ENCODE data around the gene ADPRM.
A peak's percentile ranks its signal among the peaks of the same experiment; 100 is the strongest.
"Not testable (repeated sequence)": the region's sequence is repeated elsewhere in the genome, so short reads cannot be mapped to it uniquely, and the experiment has no call there.

The ADPRM gene

GRCh38 chr17:10699856-10700255 lies 2.5 kb downstream of the ADPRM start:
- DNase-seq (ENCODE audit: low read depth) = peak; percentile 88

GRCh38 chr17:10702574-10702973 lies 5.2 kb downstream of the ADPRM start:
- DNase-seq (ENCODE audit: low read depth) = peak; percentile 88

GRCh38 chr17:10705727-10706126 lies 8.3 kb downstream of the ADPRM start:
- DNase-seq (ENCODE audit: low read depth) = no peak

- peak; percentile 64 for DNase-seq (ENCODE audit: low read depth)
Observed at GRCh38 chr17:10713318-10713717, 15.9 kb downstream of the ADPRM start.

GRCh38 chr17:10716218-10716617 lies 18.8 kb downstream of the ADPRM start:
- DNase-seq (ENCODE audit: low read depth) = no peak

- DNase-seq (ENCODE audit: low read depth) = no peak
Observed at GRCh38 chr17:10718547-10718946, 21.2 kb downstream of the ADPRM start.

GRCh38 chr17:10724546-10725195 lies 27.3 kb downstream of the ADPRM start:
- no peak for DNase-seq (ENCODE audit: low read depth)

- no peak for DNase-seq (ENCODE audit: low read depth)
Observed at GRCh38 chr17:10725262-10725661, 27.9 kb downstream of the ADPRM start.

GRCh38 chr17:10726196-10726595 lies 28.8 kb downstream of the ADPRM start:
- DNase-seq (ENCODE audit: low read depth) = no peak

- DNase-seq (ENCODE audit: low read depth) = no peak
Observed at GRCh38 chr17:10727192-10727591, 29.8 kb downstream of the ADPRM start.

GRCh38 chr17:10728331-10728892 lies 31.0 kb downstream of the ADPRM start:
- no peak for DNase-seq (ENCODE audit: low read depth)

GRCh38 chr17:10729334-10730193 lies 32.2 kb downstream of the ADPRM start, which contains the start of gene TMEM220:
Gene TMEM220, minus strand, starts transcription at chr17:10730023. Its CDS starts 172 bp downstream, at chr17:10729851.
- peak; percentile 78 for DNase-seq (ENCODE audit: low read depth)

GRCh38 chr17:10730247-10730646 lies 32.9 kb downstream of the ADPRM start:
- not testable (repeated sequence) for DNase-seq (ENCODE audit: low read depth)

GRCh38 chr17:10731408-10731879 lies 34.0 kb downstream of the ADPRM start:
- DNase-seq (ENCODE audit: low read depth) = no peak

- not testable (repeated sequence) for DNase-seq (ENCODE audit: low read depth)
Observed at GRCh38 chr17:10732121-10732520, 34.7 kb downstream of the ADPRM start.

GRCh38 chr17:10733666-10734065 lies 36.3 kb downstream of the ADPRM start:
- no peak for DNase-seq (ENCODE audit: low read depth)

GRCh38 chr17:10735251-10735650 lies 37.9 kb downstream of the ADPRM start:
- DNase-seq (ENCODE audit: low read depth) = no peak

- DNase-seq (ENCODE audit: low read depth) = no peak
Observed at GRCh38 chr17:10735821-10736220, 38.4 kb downstream of the ADPRM start.

GRCh38 chr17:10737168-10737622 lies 39.8 kb downstream of the ADPRM start:
- peak; percentile 60 for DNase-seq (ENCODE audit: low read depth)

- no peak for DNase-seq (ENCODE audit: low read depth)
Observed at GRCh38 chr17:10737736-10738135, 40.3 kb downstream of the ADPRM start.

- no peak for DNase-seq (ENCODE audit: low read depth)
Observed at GRCh38 chr17:10738521-10739258, 41.3 kb downstream of the ADPRM start.

GRCh38 chr17:10739386-10739785 lies 42.0 kb downstream of the ADPRM start:
- DNase-seq (ENCODE audit: low read depth) = no peak

Measured in iris pigment epithelial cell (primary cell).